Stimulated activated CD8-positive, alpha-beta memory T cell treated with anti-CD3 and anti-CD28 coated beads, Interleukin-7, amount 100 ng/mL, for 1 hour (primary cell): ENCODE data around the gene FOSB.
A peak's percentile ranks its signal among the peaks of the same experiment; 100 is the strongest.

Experiments
- DNase-seq, 2 donors: peaks; one replicate each; pipeline ENCODE4 v3.0.0-alpha.2; 2020; ENCODE audit warnings: low read depth in 2 of 2

FOSB gene

GRCh38 chr19:45442778-45443461 lies 24.9 kb upstream of the FOSB start:
- DNase-seq = no peak

GRCh38 chr19:45443462-45444317 lies 24.1 kb upstream of the FOSB start:
- DNase-seq = peak in 1 of 2 donors; percentile 23

GRCh38 chr19:45444318-45445041 lies 23.3 kb upstream of the FOSB start:
- peak; percentile 65 to 67 for DNase-seq

- DNase-seq = no peak
Measured at GRCh38 chr19:45445139-45445538, 22.7 kb upstream of the FOSB start.

GRCh38 chr19:45446295-45446694 lies 21.5 kb upstream of the FOSB start:
- DNase-seq = no peak

GRCh38 chr19:45446944-45447343 lies 20.9 kb upstream of the FOSB start:
- DNase-seq = no peak

GRCh38 chr19:45448425-45448756 lies 19.4 kb upstream of the FOSB start:
- DNase-seq = no peak

- no peak for DNase-seq
Measured at GRCh38 chr19:45448887-45449299, 18.9 kb upstream of the FOSB start.

GRCh38 chr19:45450012-45450333 lies 17.8 kb upstream of the FOSB start:
- no peak for DNase-seq

GRCh38 chr19:45451131-45451849 lies 16.5 kb upstream of the FOSB start:
- DNase-seq = no peak

- no peak for DNase-seq
Measured at GRCh38 chr19:45451850-45452387, 15.9 kb upstream of the FOSB start.

- DNase-seq = no peak
Measured at GRCh38 chr19:45455707-45456499, 11.9 kb upstream of the FOSB start.

GRCh38 chr19:45456500-45456815 lies 11.3 kb upstream of the FOSB start:
- no peak for DNase-seq

GRCh38 chr19:45457776-45458175 lies 10.0 kb upstream of the FOSB start:
- DNase-seq = no peak

- DNase-seq = no peak
Measured at GRCh38 chr19:45460807-45461347, 6.9 kb upstream of the FOSB start.

GRCh38 chr19:45462174-45462573 lies 5.6 kb upstream of the FOSB start:
- DNase-seq = no peak

- DNase-seq = no peak
Measured at GRCh38 chr19:45463241-45463640, 4.6 kb upstream of the FOSB start.

GRCh38 chr19:45464274-45464673 lies 3.5 kb upstream of the FOSB start:
- no peak for DNase-seq

- DNase-seq = no peak
Measured at GRCh38 chr19:45464852-45465441, 2.8 kb upstream of the FOSB start.

- DNase-seq = no peak
Measured at GRCh38 chr19:45467115-45467455, 711 bp upstream of the FOSB start.
